Type B pancreatic cell (in vitro differentiated cells): ENCODE data around the gene ATP6V1A. TPM values are rescaled to one million over a fixed set of nuclear protein-coding genes. Genes with fewer than 3 reads are reported as not detected.

ENCODE experiments used
- DNase-seq: peaks from one replicate; pipeline ENCODE4 v3.0.0; 2021; ENCODE audit warnings: mixed read lengths; ENCODE audit not compliant: unreplicated experiment; ENCODE audit errors: extremely low spot score
- H3K27ac Mint-ChIP-seq: 2 replicates; pipeline ENCODE4 v1.8.0; 2021; ENCODE audit warnings: mild to moderate bottlenecking, mixed read lengths
- H3K27me3 Mint-ChIP-seq: 2 replicates; pipeline ENCODE4 v1.8.0; 2021; ENCODE audit warnings: mixed read lengths
- H3K36me3 Mint-ChIP-seq: 2 replicates; pipeline ENCODE4 v1.8.0; 2021; ENCODE audit warnings: mixed read lengths
- H3K4me1 Mint-ChIP-seq: one replicate; pipeline ENCODE4 v1.8.0; 2021; ENCODE audit warnings: mixed read lengths; ENCODE audit not compliant: unreplicated experiment
- H3K4me3 Mint-ChIP-seq: 2 replicates; pipeline ENCODE4 v1.8.0; 2021; ENCODE audit warnings: mild to moderate bottlenecking, mixed read lengths
- H3K9me3 Mint-ChIP-seq: 2 replicates; pipeline ENCODE4 v1.8.0; 2021; ENCODE audit warnings: mixed read lengths
- total RNA-seq: library from RNA; stranded (reverse); gene quantifications from 2 replicates; pipeline ENCODE4 v1.2.1, GENCODE V29; 2021; ENCODE audit warnings: low replicate concordance
- TF ChIP-seq, protein P1 (sequence below): fragments of 200-600 bp; sonication (generic); conservative IDR thresholded peaks from 2 replicates; pipeline ENCODE4 v1.5.0; 2021; ENCODE audit warnings: antibody characterized with exemption, mild to moderate bottlenecking

ATP6V1A gene
- total RNA-seq, 1 donor from 2014 or later = 71.5 TPM

- H3K36me3 Mint-ChIP-seq = no peaks in the 10 kb centered on the region
- H3K27ac Mint-ChIP-seq = no peak overlapping the region
- TF ChIP-seq, protein P1, sequence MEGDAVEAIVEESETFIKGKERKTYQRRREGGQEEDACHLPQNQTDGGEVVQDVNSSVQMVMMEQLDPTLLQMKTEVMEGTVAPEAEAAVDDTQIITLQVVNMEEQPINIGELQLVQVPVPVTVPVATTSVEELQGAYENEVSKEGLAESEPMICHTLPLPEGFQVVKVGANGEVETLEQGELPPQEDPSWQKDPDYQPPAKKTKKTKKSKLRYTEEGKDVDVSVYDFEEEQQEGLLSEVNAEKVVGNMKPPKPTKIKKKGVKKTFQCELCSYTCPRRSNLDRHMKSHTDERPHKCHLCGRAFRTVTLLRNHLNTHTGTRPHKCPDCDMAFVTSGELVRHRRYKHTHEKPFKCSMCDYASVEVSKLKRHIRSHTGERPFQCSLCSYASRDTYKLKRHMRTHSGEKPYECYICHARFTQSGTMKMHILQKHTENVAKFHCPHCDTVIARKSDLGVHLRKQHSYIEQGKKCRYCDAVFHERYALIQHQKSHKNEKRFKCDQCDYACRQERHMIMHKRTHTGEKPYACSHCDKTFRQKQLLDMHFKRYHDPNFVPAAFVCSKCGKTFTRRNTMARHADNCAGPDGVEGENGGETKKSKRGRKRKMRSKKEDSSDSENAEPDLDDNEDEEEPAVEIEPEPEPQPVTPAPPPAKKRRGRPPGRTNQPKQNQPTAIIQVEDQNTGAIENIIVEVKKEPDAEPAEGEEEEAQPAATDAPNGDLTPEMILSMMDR = no peak
- H3K4me3 Mint-ChIP-seq = no peak overlapping the region
- no peak for DNase-seq
- no peaks in the 10 kb centered on the region for H3K9me3 Mint-ChIP-seq
- peaks cover 25% of the 10 kb centered on the region for H3K4me1 Mint-ChIP-seq
- no peaks in the 10 kb centered on the region for H3K27me3 Mint-ChIP-seq
Measured at GRCh38 chr3:113751141-113751540, 4.3 kb downstream of the ATP6V1A start.

DNA sequence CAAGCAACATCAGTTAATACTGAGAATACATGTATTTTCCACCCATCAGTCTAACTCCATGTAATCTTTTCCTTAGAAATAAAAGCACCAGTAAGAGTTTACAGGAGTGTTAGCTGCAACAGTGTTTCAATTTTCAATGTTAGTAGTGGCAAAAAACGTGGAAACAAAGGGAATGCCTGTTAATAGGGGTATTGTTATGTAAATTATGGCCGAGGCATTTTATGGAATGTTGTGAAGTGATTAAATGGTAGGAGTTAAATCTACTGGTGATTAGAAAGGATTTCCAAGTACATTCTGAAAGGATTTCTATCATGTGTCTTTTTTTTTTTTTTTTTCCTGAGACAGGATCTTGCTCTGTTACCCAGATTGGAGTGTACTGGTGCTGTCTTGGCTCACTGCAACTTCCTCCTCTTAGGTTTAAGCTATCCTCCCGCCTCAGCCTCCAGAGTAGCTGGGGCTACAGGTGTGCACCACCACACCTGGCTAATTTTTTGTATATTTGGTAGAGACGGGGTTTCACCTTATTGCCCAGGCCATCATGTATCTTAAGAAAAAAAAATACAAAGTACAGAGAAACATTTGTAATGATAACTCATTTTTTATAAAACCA is 6.6 kb downstream of the ATP6V1A start:
- Mint-ChIP-seq H3K4me1 (peaks cover 17% of the 10 kb centered on the region), H3K36me3 (peaks cover 7% of the 10 kb centered on the region), H3K9me3 (no peaks in the 10 kb centered on the region), H3K4me3 (no peak overlapping the region), H3K27ac (no peak overlapping the region), H3K27me3 (no peaks in the 10 kb centered on the region)
- TF ChIP-seq, protein P1 = no peak
- DNase-seq = no peak

DNA sequence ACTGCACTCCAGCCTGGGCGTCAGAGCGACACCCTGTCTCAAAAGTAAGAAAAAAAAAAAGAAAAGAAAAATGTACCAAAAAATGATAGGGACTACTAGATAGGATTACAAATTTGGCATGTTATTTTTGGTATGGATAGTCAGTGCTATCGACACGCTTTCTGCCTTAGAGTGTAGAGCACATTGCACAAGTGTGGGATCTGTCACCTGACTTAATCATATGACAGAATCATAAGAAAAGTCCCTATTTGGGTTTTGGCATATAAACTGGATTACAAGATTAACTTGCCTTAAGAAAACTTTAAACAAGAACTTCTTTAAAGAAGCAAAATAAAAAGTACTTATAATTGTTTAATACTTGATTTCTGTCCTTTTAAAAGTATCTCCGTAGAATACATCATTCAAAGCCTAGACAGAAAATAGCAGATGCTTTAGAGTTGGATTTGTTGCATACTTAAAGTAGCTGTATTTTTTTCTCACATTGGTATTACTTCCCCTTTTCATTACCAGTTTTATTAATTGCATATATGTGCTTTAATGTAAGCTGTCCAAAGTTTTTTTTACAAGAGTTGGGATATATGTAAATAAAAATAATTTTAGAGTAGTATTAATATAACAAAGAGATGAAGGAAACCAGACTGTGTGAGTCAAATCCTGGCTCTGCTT is 7.8 kb downstream of the ATP6V1A start:
- no peaks in the 10 kb centered on the region for H3K27me3 Mint-ChIP-seq
- H3K36me3 Mint-ChIP-seq = peaks cover 8% of the 10 kb centered on the region
- H3K27ac Mint-ChIP-seq = no peak overlapping the region
- H3K9me3 Mint-ChIP-seq = no peaks in the 10 kb centered on the region
- H3K4me1 Mint-ChIP-seq = peaks cover 8% of the 10 kb centered on the region
- no peak for DNase-seq
- TF ChIP-seq, protein P1 = no peak
- H3K4me3 Mint-ChIP-seq = no peak overlapping the region

DNA sequence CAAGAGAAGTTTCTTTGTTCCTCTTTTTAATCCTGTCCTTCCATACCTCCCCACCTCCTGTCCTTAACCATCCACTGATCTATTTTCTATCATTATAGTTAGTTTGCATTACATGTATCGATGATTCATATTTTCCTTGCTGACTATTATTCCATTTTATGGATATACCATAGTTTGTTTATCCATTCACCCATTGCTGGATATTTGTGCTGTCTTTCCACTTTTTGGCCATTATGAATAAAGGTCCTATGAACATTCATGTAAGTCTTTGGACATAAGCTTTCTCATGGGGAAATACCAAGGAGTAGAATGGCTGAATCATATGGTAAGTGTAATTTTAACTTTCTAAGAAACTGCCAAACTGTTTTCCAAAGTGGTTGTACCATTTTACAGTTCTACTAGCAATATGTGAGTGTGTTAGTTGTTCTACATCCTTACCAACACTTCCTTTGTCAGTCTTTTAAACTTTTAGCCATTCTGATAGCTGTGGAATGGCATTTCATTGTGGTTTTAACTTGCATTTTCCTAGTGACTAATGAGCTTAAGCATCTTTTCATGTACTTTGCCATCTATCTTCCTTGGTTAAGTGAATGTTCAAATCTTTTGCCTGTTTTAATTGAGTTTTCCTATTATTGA is 11.7 kb downstream of the ATP6V1A start:
- TF ChIP-seq, protein P1 = no peak
- H3K4me1 Mint-ChIP-seq = no peaks in the 10 kb centered on the region
- no peak for DNase-seq
- peaks cover 8% of the 10 kb centered on the region for H3K36me3 Mint-ChIP-seq
- H3K27ac Mint-ChIP-seq = no peak overlapping the region
- H3K4me3 Mint-ChIP-seq = no peak overlapping the region
- H3K27me3 Mint-ChIP-seq = no peaks in the 10 kb centered on the region
- H3K9me3 Mint-ChIP-seq = no peaks in the 10 kb centered on the region

DNA sequence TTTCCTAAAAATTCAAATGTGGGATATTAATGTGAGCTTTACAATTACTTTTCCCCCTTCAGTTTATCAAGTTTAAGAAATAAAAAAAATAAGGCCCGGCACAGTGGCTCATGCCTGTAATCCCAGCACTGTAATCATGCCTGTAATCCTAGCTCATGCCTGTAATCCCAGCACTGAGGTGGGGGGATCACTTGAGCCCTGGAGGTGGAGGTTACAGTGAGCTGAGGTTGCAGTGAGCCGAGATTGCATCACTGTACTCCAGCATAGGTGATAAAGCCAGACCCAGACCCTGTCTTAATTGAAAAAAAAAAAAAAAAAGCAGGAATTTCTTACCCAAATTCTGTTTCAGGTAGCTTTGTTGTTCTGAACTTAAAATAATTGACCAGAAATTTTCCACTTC is 17.9 kb downstream of the ATP6V1A start:
- Mint-ChIP-seq H3K27me3 (no peaks in the 10 kb centered on the region), H3K27ac (no peak overlapping the region), H3K4me1 (no peaks in the 10 kb centered on the region), H3K4me3 (no peak overlapping the region), H3K9me3 (no peaks in the 10 kb centered on the region), H3K36me3 (peaks cover 3% of the 10 kb centered on the region)
- TF ChIP-seq, protein P1 = no peak
- no peak for DNase-seq
